DND-41 (cell line): ENCODE results near the gene GPALPP1.

Source experiments
- ATAC-seq: fragments of 200-7000 bp; cut with Tn5 transposase; 3 replicates; pipeline ENCODE4 v1.9.1; 2021; ENCODE audit warnings: low read depth; ENCODE audit not compliant: insufficient read depth
- DNase-seq: peaks from one replicate; pipeline ENCODE4 v3.0.0-alpha.2; 2020
- H2AFZ ChIP-seq: 2 replicates; pipeline ENCODE4 v1.6.0; 2012; ENCODE audit warnings: low read depth, low read length
- H3K27ac ChIP-seq: 2 replicates; pipeline ENCODE4 v1.5.1; 2012; ENCODE audit warnings: low read length, inconsistent platforms
- H3K27me3 ChIP-seq: fragments of 200-600 bp; sonication (generic); 2 replicates; pipeline ENCODE4 v1.6.0; 2012; ENCODE audit warnings: low read length, mild to moderate bottlenecking, inconsistent platforms; ENCODE audit not compliant: insufficient read depth, poor library complexity
- H3K36me3 ChIP-seq: 2 replicates; pipeline ENCODE4 v1.5.1; 2012; ENCODE audit warnings: low read length, inconsistent platforms; ENCODE audit not compliant: insufficient read depth
- H3K4me1 ChIP-seq: 2 replicates; pipeline ENCODE4 v1.5.1; 2012; ENCODE audit warnings: mild to moderate bottlenecking, low read length; ENCODE audit not compliant: insufficient read depth
- H3K4me2 ChIP-seq: 2 replicates; pipeline ENCODE4 v1.6.0; 2012; ENCODE audit warnings: mild to moderate bottlenecking, moderate library complexity, low read length, inconsistent platforms; ENCODE audit not compliant: insufficient read depth
- H3K4me3 ChIP-seq, 2 experiments: fragments of 200-600 bp in 1 of 2; shearing (Covaris generic) in 1 of 2; 2 replicates each; pipeline ENCODE4 v1.5.1; 2012 to 2016; ENCODE audit warnings: inconsistent platforms in 2 of 2, low read length in 2 of 2, mild to moderate bottlenecking in 2 of 2, low read depth in 1 of 2, moderate library complexity in 1 of 2
- H3K79me2 ChIP-seq: 2 replicates; pipeline ENCODE4 v1.6.0; 2012; ENCODE audit warnings: low read length, inconsistent platforms; ENCODE audit not compliant: insufficient read depth
- H3K9ac ChIP-seq: 2 replicates; pipeline ENCODE4 v1.6.0; 2012; ENCODE audit warnings: low read depth, mild to moderate bottlenecking, inconsistent platforms, low read length, moderate library complexity
- H3K9me3 ChIP-seq: 2 replicates; pipeline ENCODE4 v1.5.1; 2012; ENCODE audit warnings: low read length, moderate library complexity, mild to moderate bottlenecking, inconsistent platforms; ENCODE audit not compliant: insufficient read depth, severe bottlenecking
- H4K20me1 ChIP-seq: 2 replicates; pipeline ENCODE4 v1.6.0; 2012; ENCODE audit warnings: low read length; ENCODE audit not compliant: insufficient read depth
- CTCF ChIP-seq: IDR thresholded peaks from 2 replicates; pipeline ENCODE4 v1.5.1; 2012; ENCODE audit warnings: borderline replicate concordance, low read length, moderate library complexity, mild to moderate bottlenecking; ENCODE audit not compliant: poor library complexity, severe bottlenecking; ENCODE audit errors: extremely low read depth
- EZH2 ChIP-seq: IDR thresholded peaks from 3 replicates; pipeline ENCODE4 v1.6.1; 2012; ENCODE audit warnings: borderline replicate concordance, low read depth, mild to moderate bottlenecking, moderate library complexity, low read length, inconsistent platforms; ENCODE audit not compliant: severe bottlenecking

The GPALPP1 gene

GRCh38 chr13:45064889-45065288, 75.6 kb downstream of the GPALPP1 start:
- DNase-seq (no peak), ATAC-seq (no peak)
- no peak for TF ChIP-seq CTCF
- TF ChIP-seq EZH2, result no peak
- Histone ChIP-seq H3K79me2 (no peaks in the 10 kb centered on the region), H3K36me3 (no peaks in the 10 kb centered on the region), H3K4me3 (no peak overlapping the region), H3K4me1 (no peaks in the 10 kb centered on the region), H3K4me2 (no peak overlapping the region), H3K9me3 (no peaks in the 10 kb centered on the region), H2AFZ (no peak overlapping the region), H3K27ac (no peak overlapping the region), H3K9ac (no peak overlapping the region), H4K20me1 (no peaks in the 10 kb centered on the region), H3K27me3 (no peaks in the 10 kb centered on the region)

DNA sequence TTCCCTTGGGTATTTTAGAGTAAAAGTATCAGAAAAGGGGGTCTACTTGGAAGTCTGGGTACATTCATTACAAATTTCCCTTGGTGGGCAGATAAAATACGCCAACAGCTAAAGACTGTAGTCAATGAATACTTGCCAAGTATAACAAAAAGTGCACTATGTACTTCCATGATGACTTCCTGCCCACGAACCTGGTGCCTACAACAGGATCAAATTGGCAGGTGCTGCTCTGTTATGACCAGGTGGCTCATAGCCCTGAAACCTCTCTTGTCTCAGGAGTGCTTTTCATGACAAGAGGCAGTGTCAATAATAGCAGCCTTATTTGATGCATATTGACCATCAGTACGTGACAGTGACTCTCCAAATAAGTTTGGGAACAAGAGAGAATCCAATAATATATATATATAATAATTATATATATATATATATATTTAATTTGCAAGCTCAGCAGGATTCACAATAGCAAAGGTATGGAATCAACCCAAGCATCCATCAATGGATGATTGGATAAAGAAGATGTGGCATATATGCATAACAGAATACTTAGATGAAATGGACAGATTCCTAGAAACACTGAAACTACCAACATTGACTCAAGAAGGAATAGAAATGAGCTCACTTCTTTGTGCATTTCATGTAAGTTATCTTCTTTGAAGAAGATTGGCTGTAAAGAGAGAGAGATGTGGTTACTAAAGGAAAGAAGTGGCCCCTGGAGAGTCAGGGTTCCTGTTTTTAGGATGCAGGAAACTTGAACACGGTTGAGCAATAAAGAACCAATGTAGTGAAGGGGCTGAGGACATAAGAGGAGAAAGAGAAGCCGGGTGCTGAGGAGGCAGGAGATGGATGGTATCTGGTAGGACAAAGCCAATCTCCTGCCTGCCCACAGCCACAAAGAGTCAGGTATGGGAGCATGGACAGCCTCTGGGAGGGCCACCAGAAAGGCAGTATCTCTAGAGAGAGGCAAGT, 79.0 kb downstream of the GPALPP1 start:
- H3K36me3 ChIP-seq, result no peaks in the 10 kb centered on the region
- TF ChIP-seq CTCF (no peak), EZH2 (no peak)

GRCh38 chr13:45073809-45074208, 84.5 kb downstream of the GPALPP1 start:
- Histone ChIP-seq H3K36me3 (no peaks in the 10 kb centered on the region), H3K9ac (no peak overlapping the region), H4K20me1 (no peaks in the 10 kb centered on the region), H3K4me1 (no peaks in the 10 kb centered on the region), H3K9me3 (no peaks in the 10 kb centered on the region), H3K4me2 (no peak overlapping the region), H3K27ac (no peak overlapping the region), H3K4me3 (no peak overlapping the region), H3K79me2 (no peaks in the 10 kb centered on the region), H3K27me3 (no peaks in the 10 kb centered on the region), H2AFZ (no peak overlapping the region)
- TF ChIP-seq EZH2 (no peak), CTCF (no peak)
- ATAC-seq (no peak), DNase-seq (no peak)

More for the DNA sequence above, 79.0 kb downstream of the GPALPP1 start:
- Histone ChIP-seq H3K4me2 (no peak overlapping the region), H2AFZ (no peak overlapping the region), H3K27me3 (no peaks in the 10 kb centered on the region), H4K20me1 (no peaks in the 10 kb centered on the region), H3K9me3 (no peaks in the 10 kb centered on the region), H3K27ac (no peak overlapping the region), H3K9ac (no peak overlapping the region), H3K4me3 (no peak overlapping the region), H3K79me2 (no peaks in the 10 kb centered on the region), H3K4me1 (no peaks in the 10 kb centered on the region)
- ATAC-seq, result no peak
- DNase-seq, result no peak
